GM12878 (cell line): Measurements from ENCODE around the gene SPG7.

Experiments used
- ASH2L ChIP-seq: fragments of 300-600, 200-600 bp; sonication (generic); IDR thresholded peaks from 2 replicates; pipeline ENCODE4 v1.6.1; 2017; ENCODE audit warnings: low read depth, mild to moderate bottlenecking, borderline replicate concordance
- BACH1 ChIP-seq: fragments of 450-650 bp; IDR thresholded peaks from 2 replicates; pipeline ENCODE4 v1.6.1; 2017; ENCODE audit warnings: mild to moderate bottlenecking, borderline replicate concordance
- EZH2 ChIP-seq: IDR thresholded peaks from 2 replicates; pipeline ENCODE4 v1.6.1; 2012; ENCODE audit warnings: low read depth, mild to moderate bottlenecking, control low read depth, inconsistent platforms, low read length, borderline replicate concordance; ENCODE audit not compliant: control insufficient read depth
- JUND ChIP-seq: IDR thresholded peaks from 2 replicates; pipeline ENCODE4 v1.6.1; 2012; ENCODE audit warnings: low read depth, mild to moderate bottlenecking, low read length, improper control_type of control experiment, moderate library complexity
- NR2C2 ChIP-seq: IDR thresholded peaks from 2 replicates; pipeline ENCODE4 v1.6.1; 2011; ENCODE audit warnings: borderline replicate concordance, low read depth; ENCODE audit not compliant: control insufficient read depth, insufficient read length
- SMC3 ChIP-seq: IDR thresholded peaks from 2 replicates; pipeline ENCODE4 v1.6.1; 2011; ENCODE audit warnings: low read length, improper control_type of control experiment, borderline replicate concordance
- SREBF2 ChIP-seq: IDR thresholded peaks from 2 replicates; pipeline ENCODE4 v1.6.1; 2012; ENCODE audit warnings: mild to moderate bottlenecking, low read length
- TF ChIP-seq, protein P1 (sequence below), 3 experiments: IDR thresholded peaks in 2 of 3; conservative IDR thresholded peaks in 1 of 3; 2 replicates each; pipeline ENCODE4 v1.5.1; 2011; ENCODE audit warnings: low read depth in 3 of 3, low read length in 3 of 3, mild to moderate bottlenecking in 3 of 3, control low read depth in 2 of 3, moderate library complexity in 2 of 3, inconsistent platforms in 1 of 3, mixed read lengths in 1 of 3; ENCODE audit not compliant: control insufficient read depth in 2 of 3, insufficient read depth in 1 of 3; ENCODE audit errors: extremely low read depth in 1 of 3
- TF ChIP-seq, protein P2 (sequence below): fragments of 450-650 bp; formaldehyde crosslinking; IDR thresholded peaks from 2 replicates; pipeline ENCODE4 v1.4.0; 2020; ENCODE audit warnings: mild to moderate bottlenecking, moderate library complexity

DNA sequence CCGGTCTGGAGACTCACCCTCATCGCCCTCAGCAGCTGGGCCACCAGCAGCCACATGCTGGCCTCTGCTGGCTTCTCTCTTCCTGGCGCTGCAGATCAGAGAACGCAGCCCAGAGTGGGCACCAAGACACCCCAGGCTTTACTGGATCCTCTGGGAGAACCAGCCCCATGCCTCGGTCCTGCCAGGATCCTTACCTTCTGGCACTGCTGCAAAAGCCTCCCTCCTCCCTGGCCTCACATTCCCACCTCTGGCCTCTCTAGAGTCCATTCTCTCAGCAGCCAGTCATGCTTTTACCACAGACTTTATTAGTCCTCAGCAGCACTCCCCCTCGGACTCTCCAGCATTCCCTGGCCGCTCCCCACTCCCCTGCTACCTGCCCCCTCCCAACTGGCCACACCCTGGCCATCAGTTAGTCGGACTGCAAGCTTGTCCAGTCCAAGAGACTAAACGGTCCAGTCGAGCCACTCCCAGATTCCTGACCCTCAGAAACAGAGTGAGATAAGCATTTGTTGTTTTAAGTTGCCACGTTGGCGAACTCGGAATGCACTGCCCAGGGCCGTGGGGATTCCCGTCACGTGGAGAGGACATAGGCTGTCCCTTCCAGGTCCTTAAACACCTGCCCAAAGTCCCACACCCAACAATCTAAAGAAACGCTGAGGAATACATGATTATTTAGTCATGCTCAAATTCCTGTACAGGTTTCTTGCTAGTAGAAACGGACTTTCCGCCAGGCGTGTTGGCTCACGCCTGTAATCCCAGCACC lies 5.9 kb upstream of the SPG7 start:
- no peak for TF ChIP-seq SMC3
- no peak for TF ChIP-seq EZH2
- TF ChIP-seq ASH2L: no peak
- TF ChIP-seq, protein P1, sequence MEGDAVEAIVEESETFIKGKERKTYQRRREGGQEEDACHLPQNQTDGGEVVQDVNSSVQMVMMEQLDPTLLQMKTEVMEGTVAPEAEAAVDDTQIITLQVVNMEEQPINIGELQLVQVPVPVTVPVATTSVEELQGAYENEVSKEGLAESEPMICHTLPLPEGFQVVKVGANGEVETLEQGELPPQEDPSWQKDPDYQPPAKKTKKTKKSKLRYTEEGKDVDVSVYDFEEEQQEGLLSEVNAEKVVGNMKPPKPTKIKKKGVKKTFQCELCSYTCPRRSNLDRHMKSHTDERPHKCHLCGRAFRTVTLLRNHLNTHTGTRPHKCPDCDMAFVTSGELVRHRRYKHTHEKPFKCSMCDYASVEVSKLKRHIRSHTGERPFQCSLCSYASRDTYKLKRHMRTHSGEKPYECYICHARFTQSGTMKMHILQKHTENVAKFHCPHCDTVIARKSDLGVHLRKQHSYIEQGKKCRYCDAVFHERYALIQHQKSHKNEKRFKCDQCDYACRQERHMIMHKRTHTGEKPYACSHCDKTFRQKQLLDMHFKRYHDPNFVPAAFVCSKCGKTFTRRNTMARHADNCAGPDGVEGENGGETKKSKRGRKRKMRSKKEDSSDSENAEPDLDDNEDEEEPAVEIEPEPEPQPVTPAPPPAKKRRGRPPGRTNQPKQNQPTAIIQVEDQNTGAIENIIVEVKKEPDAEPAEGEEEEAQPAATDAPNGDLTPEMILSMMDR (IDR thresholded peaks at IDR 0.05 in 2 of 3, conservative IDR thresholded peaks at IDR 0.05 in 1 of 3; ENCODE audit: control insufficient read depth in 2 of 3, extremely low read depth in 1 of 3, insufficient read depth in 1 of 3, low read depth in 3 of 3, low read length in 3 of 3): no peak; a peak in 1 of 6 replicates
- no peak for TF ChIP-seq BACH1
- no peak for TF ChIP-seq NR2C2
- TF ChIP-seq JUND: no peak
- no peak for TF ChIP-seq SREBF2
- TF ChIP-seq, protein P2, sequence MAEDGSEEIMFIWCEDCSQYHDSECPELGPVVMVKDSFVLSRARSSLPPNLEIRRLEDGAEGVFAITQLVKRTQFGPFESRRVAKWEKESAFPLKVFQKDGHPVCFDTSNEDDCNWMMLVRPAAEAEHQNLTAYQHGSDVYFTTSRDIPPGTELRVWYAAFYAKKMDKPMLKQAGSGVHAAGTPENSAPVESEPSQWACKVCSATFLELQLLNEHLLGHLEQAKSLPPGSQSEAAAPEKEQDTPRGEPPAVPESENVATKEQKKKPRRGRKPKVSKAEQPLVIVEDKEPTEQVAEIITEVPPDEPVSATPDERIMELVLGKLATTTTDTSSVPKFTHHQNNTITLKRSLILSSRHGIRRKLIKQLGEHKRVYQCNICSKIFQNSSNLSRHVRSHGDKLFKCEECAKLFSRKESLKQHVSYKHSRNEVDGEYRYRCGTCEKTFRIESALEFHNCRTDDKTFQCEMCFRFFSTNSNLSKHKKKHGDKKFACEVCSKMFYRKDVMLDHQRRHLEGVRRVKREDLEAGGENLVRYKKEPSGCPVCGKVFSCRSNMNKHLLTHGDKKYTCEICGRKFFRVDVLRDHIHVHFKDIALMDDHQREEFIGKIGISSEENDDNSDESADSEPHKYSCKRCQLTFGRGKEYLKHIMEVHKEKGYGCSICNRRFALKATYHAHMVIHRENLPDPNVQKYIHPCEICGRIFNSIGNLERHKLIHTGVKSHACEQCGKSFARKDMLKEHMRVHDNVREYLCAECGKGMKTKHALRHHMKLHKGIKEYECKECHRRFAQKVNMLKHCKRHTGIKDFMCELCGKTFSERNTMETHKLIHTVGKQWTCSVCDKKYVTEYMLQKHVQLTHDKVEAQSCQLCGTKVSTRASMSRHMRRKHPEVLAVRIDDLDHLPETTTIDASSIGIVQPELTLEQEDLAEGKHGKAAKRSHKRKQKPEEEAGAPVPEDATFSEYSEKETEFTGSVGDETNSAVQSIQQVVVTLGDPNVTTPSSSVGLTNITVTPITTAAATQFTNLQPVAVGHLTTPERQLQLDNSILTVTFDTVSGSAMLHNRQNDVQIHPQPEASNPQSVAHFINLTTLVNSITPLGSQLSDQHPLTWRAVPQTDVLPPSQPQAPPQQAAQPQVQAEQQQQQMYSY (CRISPR knock-in tag): no peak
